Measurements from ENCODE around the gene TRIM24.

TRIM24 gene

DNA sequence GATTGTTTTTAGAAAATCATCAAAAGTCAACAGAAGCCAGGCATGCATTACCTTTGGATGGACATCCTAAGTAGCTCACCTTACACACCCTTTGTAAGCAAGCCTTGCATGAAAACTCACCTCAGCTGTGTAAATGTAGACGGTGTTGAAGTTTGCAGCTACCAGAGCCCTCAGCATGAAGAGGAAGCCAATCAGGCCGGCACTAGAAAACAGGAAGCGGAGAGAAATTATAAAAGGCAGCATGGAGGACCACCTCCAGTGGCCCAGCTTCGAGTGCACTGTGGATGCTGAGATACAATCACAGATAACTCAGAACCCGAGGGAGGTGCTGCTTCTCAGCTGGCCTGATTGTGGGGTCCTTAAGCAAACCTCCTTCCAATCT lies 165.8 kb downstream of the TRIM24 start:
- no peak for DNase-seq
- Histone ChIP-seq H3K27ac (ENCODE audit: insufficient read depth, low read length, poor library complexity, severe bottlenecking) (no peak overlapping the region), H3K4me3 (ENCODE audit: insufficient read depth, low read depth, low read length, poor library complexity, severe bottlenecking) (no peak overlapping the region)

DNA sequence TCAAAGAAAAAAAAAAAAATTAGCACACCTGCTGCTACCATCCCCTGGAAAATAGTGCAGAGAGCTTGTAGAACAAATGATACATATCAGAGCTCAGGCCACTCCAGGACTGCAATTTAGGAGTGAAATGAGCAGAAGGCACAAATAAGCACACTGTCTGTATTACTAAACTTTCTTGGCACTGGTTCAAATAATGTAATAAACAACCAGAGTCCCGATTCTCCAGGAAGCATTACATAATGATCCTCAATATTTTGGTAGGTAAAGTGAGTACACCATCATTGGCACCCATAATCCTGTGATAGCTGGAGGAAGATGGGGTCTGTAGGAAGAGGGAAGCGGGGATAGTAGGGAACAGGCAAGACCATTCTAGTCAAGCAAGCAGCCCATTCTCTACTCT lies 166.8 kb downstream of the TRIM24 start:
- no peaks in the 10 kb centered on the region for H3K9me3 ChIP-seq (ENCODE audit: control insufficient read depth, low read length)
- H3K4me1 ChIP-seq (ENCODE audit: control insufficient read depth, insufficient read depth, low read length, poor library complexity, severe bottlenecking) = peaks cover 18% of the 10 kb centered on the region
- no peak overlapping the region for H3K27ac ChIP-seq (ENCODE audit: insufficient read depth, low read length, poor library complexity, severe bottlenecking)
- H3K27me3 ChIP-seq (replicated peaks; ENCODE audit: control insufficient read depth, insufficient read depth, low read length, poor library complexity, severe bottlenecking) = no peaks in the 10 kb centered on the region
- no peaks in the 10 kb centered on the region for H3K36me3 ChIP-seq (ENCODE audit: control insufficient read depth, insufficient read depth, low read length)
- no peak for DNase-seq
- H3K4me3 ChIP-seq (ENCODE audit: insufficient read depth, low read depth, low read length, poor library complexity, severe bottlenecking) = no peak overlapping the region

More for the DNA sequence above, 165.8 kb downstream of the TRIM24 start:
- no peaks in the 10 kb centered on the region for H3K27me3 ChIP-seq (replicated peaks; ENCODE audit: control insufficient read depth, insufficient read depth, low read length, poor library complexity, severe bottlenecking)
- no peaks in the 10 kb centered on the region for H3K9me3 ChIP-seq (ENCODE audit: control insufficient read depth, low read length)
- no peaks in the 10 kb centered on the region for H3K36me3 ChIP-seq (ENCODE audit: control insufficient read depth, insufficient read depth, low read length)
- peaks cover 18% of the 10 kb centered on the region for H3K4me1 ChIP-seq (ENCODE audit: control insufficient read depth, insufficient read depth, low read length, poor library complexity, severe bottlenecking)

DNA sequence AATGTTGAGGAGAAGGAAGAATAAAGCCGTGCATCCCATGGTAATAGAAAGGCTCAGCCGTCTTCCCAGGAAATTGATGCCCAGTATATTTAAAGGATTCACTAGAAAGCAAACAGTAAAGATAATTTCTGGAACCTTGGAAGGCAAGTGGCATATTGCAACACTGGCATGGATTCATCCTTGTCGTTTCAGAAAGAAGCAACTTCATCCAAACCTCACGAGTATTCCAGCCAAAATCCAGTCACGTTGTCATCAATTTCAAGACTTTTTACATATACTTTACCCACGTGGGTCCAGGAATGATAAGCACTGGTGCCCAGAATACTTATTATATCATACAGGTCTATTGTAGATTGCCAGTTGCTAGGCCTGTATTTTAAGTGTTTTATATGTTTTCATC lies 167.3 kb downstream of the TRIM24 start:
- DNase-seq = no peak
- H3K4me1 ChIP-seq (ENCODE audit: control insufficient read depth, insufficient read depth, low read length, poor library complexity, severe bottlenecking) = peaks cover 18% of the 10 kb centered on the region
- no peaks in the 10 kb centered on the region for H3K36me3 ChIP-seq (ENCODE audit: control insufficient read depth, insufficient read depth, low read length)
- H3K9me3 ChIP-seq (ENCODE audit: control insufficient read depth, low read length) = no peaks in the 10 kb centered on the region
- H3K27me3 ChIP-seq (replicated peaks; ENCODE audit: control insufficient read depth, insufficient read depth, low read length, poor library complexity, severe bottlenecking) = no peaks in the 10 kb centered on the region
- H3K27ac ChIP-seq (ENCODE audit: insufficient read depth, low read length, poor library complexity, severe bottlenecking) = no peak overlapping the region
- H3K4me3 ChIP-seq (ENCODE audit: insufficient read depth, low read depth, low read length, poor library complexity, severe bottlenecking) = no peak overlapping the region

GRCh38 chr7:138630059-138630610 lies 170.1 kb downstream of the TRIM24 start:
- DNase-seq = no peak
- H3K4me3 ChIP-seq (ENCODE audit: insufficient read depth, low read depth, low read length, poor library complexity, severe bottlenecking) = no peak overlapping the region
- H3K9me3 ChIP-seq (ENCODE audit: control insufficient read depth, low read length) = no peaks in the 10 kb centered on the region
- no peak overlapping the region for H3K27ac ChIP-seq (ENCODE audit: insufficient read depth, low read length, poor library complexity, severe bottlenecking)
- no peaks in the 10 kb centered on the region for H3K27me3 ChIP-seq (replicated peaks; ENCODE audit: control insufficient read depth, insufficient read depth, low read length, poor library complexity, severe bottlenecking)
- H3K4me1 ChIP-seq (ENCODE audit: control insufficient read depth, insufficient read depth, low read length, poor library complexity, severe bottlenecking) = peaks cover 9% of the 10 kb centered on the region
- H3K36me3 ChIP-seq (ENCODE audit: control insufficient read depth, insufficient read depth, low read length) = no peaks in the 10 kb centered on the region

DNA sequence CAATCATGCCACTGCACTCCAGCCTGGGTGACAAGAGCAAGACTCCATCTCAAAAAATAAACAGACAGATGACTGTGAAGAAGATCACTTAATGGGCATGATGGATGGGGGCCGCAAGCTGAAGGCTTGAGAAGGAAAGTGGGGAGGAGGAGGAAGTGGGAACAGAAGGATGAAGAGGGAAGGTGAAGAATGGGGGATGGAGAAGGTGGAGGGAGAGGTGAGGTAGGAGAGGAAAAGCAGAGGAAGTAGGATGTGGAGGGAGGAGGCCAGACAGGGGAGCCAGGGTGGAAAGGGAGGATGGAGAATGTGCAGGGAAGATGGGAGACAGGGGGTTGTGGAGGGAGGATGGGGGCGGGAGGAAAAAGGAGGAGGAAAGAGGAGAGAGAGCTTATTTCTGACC lies 172.3 kb downstream of the TRIM24 start:
- DNase-seq = no peak
- Histone ChIP-seq H3K27ac (ENCODE audit: insufficient read depth, low read length, poor library complexity, severe bottlenecking) (no peak overlapping the region), H3K9me3 (ENCODE audit: control insufficient read depth, low read length) (no peaks in the 10 kb centered on the region)

DNA sequence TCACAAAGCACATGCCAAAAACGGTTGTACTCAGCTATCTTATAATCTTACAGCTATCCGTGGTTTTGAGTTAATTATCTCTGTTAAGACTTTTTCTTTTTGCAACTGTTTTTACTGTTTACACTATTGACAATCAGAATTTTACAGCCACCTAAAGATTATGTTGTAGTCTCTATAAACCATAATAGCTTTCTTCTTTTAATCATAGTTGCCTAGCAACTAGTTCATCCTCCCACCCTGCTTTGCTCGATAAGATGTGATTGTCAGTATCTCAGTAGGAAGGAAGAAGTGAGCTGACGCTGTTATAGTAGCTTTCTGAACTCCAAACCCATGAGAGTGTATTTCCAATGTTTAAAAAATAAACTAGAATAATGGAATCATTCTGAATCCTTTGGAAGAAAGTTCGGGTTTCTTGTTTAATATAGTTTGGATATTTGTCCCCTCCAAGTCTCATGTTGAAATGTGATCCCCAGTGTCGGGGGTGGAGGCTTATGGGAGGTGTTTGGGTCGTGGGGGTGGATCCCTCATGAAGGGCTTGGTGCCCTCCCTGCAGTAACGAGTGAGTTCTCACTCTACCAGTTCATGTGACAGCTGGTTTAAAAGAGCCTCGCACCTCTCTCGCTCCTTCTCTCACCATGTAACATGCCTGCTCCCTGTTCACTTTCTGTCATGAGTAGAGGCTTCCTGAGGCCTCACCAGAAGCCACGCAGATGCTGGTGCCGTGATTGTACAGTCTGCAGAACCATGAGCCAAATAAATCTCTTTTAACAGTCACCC lies 173.0 kb downstream of the TRIM24 start:
- H3K27ac ChIP-seq (ENCODE audit: insufficient read depth, low read length, poor library complexity, severe bottlenecking) = no peak overlapping the region
- H3K27me3 ChIP-seq (replicated peaks; ENCODE audit: control insufficient read depth, insufficient read depth, low read length, poor library complexity, severe bottlenecking) = no peaks in the 10 kb centered on the region
- no peak for DNase-seq
- H3K4me3 ChIP-seq (ENCODE audit: insufficient read depth, low read depth, low read length, poor library complexity, severe bottlenecking) = no peak overlapping the region
- no peaks in the 10 kb centered on the region for H3K36me3 ChIP-seq (ENCODE audit: control insufficient read depth, insufficient read depth, low read length)
- no peaks in the 10 kb centered on the region for H3K9me3 ChIP-seq (ENCODE audit: control insufficient read depth, low read length)
- no peaks in the 10 kb centered on the region for H3K4me1 ChIP-seq (ENCODE audit: control insufficient read depth, insufficient read depth, low read length, poor library complexity, severe bottlenecking)

More for the DNA sequence above, 172.3 kb downstream of the TRIM24 start:
- Histone ChIP-seq H3K4me3 (ENCODE audit: insufficient read depth, low read depth, low read length, poor library complexity, severe bottlenecking) (no peak overlapping the region), H3K27me3 (replicated peaks; ENCODE audit: control insufficient read depth, insufficient read depth, low read length, poor library complexity, severe bottlenecking) (no peaks in the 10 kb centered on the region), H3K4me1 (ENCODE audit: control insufficient read depth, insufficient read depth, low read length, poor library complexity, severe bottlenecking) (no peaks in the 10 kb centered on the region), H3K36me3 (ENCODE audit: control insufficient read depth, insufficient read depth, low read length) (no peaks in the 10 kb centered on the region)

All from effector memory CD4-positive, alpha-beta T cell (primary cell).